Panc1 (cell line): ENCODE results near the gene HSF2BP. TPM values are rescaled to one million over a fixed set of nuclear protein-coding genes. Genes with fewer than 3 reads are reported as not detected.

ENCODE experiments used
- ATAC-seq: fragments of 200-7000 bp; cut with Tn5 transposase; 2 replicates; pipeline ENCODE4 v1.9.1; 2020; ENCODE audit warnings: mild to moderate bottlenecking, moderate library complexity
- BruUV-seq: library from RNA; stranded (reverse); fragments of 400-500 nt; replicated peaks from 2 replicates; lab custom pipeline; 2021; lab: Mats Ljungman, UMichigan
- CTCF ChIA-PET: fragments of 300-600 bp; sonication (Branson Sonifier 250); formaldehyde crosslinking; loops from one replicate; lab custom pipeline; 2022; ENCODE audit warnings: antibody characterized with exemption; lab: Charles Lee
- POLR2A ChIA-PET: fragments of 300-600 bp; sonication (Branson Sonifier 250); formaldehyde crosslinking; loops from one replicate; lab custom pipeline; 2022; ENCODE audit warnings: antibody characterized with exemption; lab: Charles Lee
- DNase-seq: peaks from one replicate; pipeline ENCODE4 v3.0.0-alpha.2; 2010; ENCODE audit warnings: low read depth, low spot score
- H3K27ac ChIP-seq: 2 replicates; pipeline ENCODE4 v1.5.1; 2011; ENCODE audit warnings: mild to moderate bottlenecking, low read length, inconsistent platforms
- H3K27me3 ChIP-seq: fragments of 200-500 bp; sonication (Bioruptor generic); 2 replicates; pipeline ENCODE4 v1.6.0; 2014; ENCODE audit warnings: low read length, inconsistent platforms; ENCODE audit not compliant: control insufficient read depth, insufficient read depth
- H3K36me3 ChIP-seq: fragments of 200-500 bp; sonication (Bioruptor generic); 2 replicates; pipeline ENCODE4 v1.5.1; 2014; ENCODE audit warnings: inconsistent platforms, mild to moderate bottlenecking, low read length, moderate library complexity; ENCODE audit not compliant: control insufficient read depth, insufficient read depth
- H3K4me1 ChIP-seq: 2 replicates; pipeline ENCODE4 v1.5.1; 2011; ENCODE audit warnings: inconsistent platforms, mild to moderate bottlenecking, low read length, moderate library complexity; ENCODE audit not compliant: control insufficient read depth, insufficient read depth
- H3K4me3 ChIP-seq, 2 experiments: 2 replicates each; pipeline ENCODE4 v1.5.1; 2011 to 2012; ENCODE audit warnings: low read depth in 2 of 2, low read length in 2 of 2, mild to moderate bottlenecking in 2 of 2, inconsistent platforms in 1 of 2, moderate library complexity in 1 of 2
- H3K9me3 ChIP-seq: fragments of 200-500 bp; sonication (Bioruptor generic); 2 replicates; pipeline ENCODE4 v1.5.1; 2014; ENCODE audit warnings: low read depth, mild to moderate bottlenecking, inconsistent platforms, low read length, moderate library complexity; ENCODE audit not compliant: control insufficient read depth, insufficient read depth
- CTCF ChIP-seq: fragments of 450-650 bp; IDR thresholded peaks from 2 replicates; pipeline ENCODE4 v1.5.1; 2017; ENCODE audit warnings: mild to moderate bottlenecking
- POLR2AphosphoS5 ChIP-seq: IDR thresholded peaks from 2 replicates; pipeline ENCODE4 v1.6.1; 2012; ENCODE audit warnings: mild to moderate bottlenecking, low read depth, low read length, moderate library complexity
- REST ChIP-seq, 2 experiments: IDR thresholded peaks; 2 replicates each; pipeline ENCODE4 v1.6.1; 2011 to 2012; ENCODE audit warnings: low read depth in 2 of 2, control low read depth in 1 of 2, low read length in 1 of 2, mild to moderate bottlenecking in 1 of 2, moderate library complexity in 1 of 2; ENCODE audit not compliant: insufficient read depth in 1 of 2
- SIN3A ChIP-seq: IDR thresholded peaks from 2 replicates; pipeline ENCODE4 v1.6.1; 2012; ENCODE audit warnings: low read depth, mild to moderate bottlenecking, low read length, moderate library complexity, borderline replicate concordance; ENCODE audit not compliant: insufficient read depth
- TCF7L2 ChIP-seq: IDR thresholded peaks from 2 replicates; pipeline ENCODE4 v1.6.1; 2011; ENCODE audit warnings: mild to moderate bottlenecking, low read depth, low read length, inconsistent platforms
- in situ Hi-C: cut with HindIII; loops from 2 replicates; pipeline ENCODE4 v1.10.0; 2016; ENCODE audit warnings: low sequenced_read_pairs, low pct_unique_long_range_greater_than_20kb
- intact Hi-C: fragments of 100-400 bp; cut with micrococcal nuclease; formaldehyde crosslinking; loops from one replicate; pipeline ENCODE4 v1.10.0; 2022; ENCODE audit not compliant: unreplicated experiment
- total RNA-seq: library from RNA; stranded (reverse); gene quantifications from one replicate; pipeline ENCODE4 v1.2.1, GENCODE V29; 2021; ENCODE audit not compliant: unreplicated experiment

HSF2BP gene
- total RNA-seq, 1 experiment from 2014 or later, result 4.2 TPM

GRCh38 chr21:43664358-43664757, 5.1 kb upstream of the HSF2BP start:
- Histone ChIP-seq H3K27ac (no peak overlapping the region), H3K4me3 (no peak overlapping the region), H3K9me3 (no peaks in the 10 kb centered on the region), H3K27me3 (no peaks in the 10 kb centered on the region), H3K4me1 (peaks cover 5% of the 10 kb centered on the region; the same call in 1 of the 2 replicates), H3K36me3 (peaks cover 3% of the 10 kb centered on the region)
- intact Hi-C loops (no loop called here), in situ Hi-C loops (no loop called here)
- BruUV-seq, result no TSS peak
- ChIA-PET POLR2A (no interaction called here), CTCF (no interaction called here)
- no peak for ATAC-seq
- no peak for DNase-seq
- TF ChIP-seq TCF7L2 (no peak), SIN3A (no peak), REST (IDR thresholded peaks at IDR 0.05; ENCODE audit: insufficient read depth in 1 of 2, low read depth in 2 of 2, low read length in 1 of 2) (no peak), POLR2AphosphoS5 (no peak), CTCF (no peak)

- H3K27ac ChIP-seq, result no peak overlapping the region
- no peaks in the 10 kb centered on the region for H3K27me3 ChIP-seq
- no peak overlapping the region for H3K4me3 ChIP-seq
- peaks cover 3% of the 10 kb centered on the region for H3K36me3 ChIP-seq
- DNase-seq (no peak), ATAC-seq (no peak)
- in situ Hi-C loops (no loop called here), intact Hi-C loops (no loop called here)
- POLR2A ChIA-PET, result no interaction called here
- no peaks in the 10 kb centered on the region for H3K9me3 ChIP-seq
- peaks cover 5% of the 10 kb centered on the region; the same call in 1 of the 2 replicates for H3K4me1 ChIP-seq
- CTCF ChIA-PET, result no interaction called here
- BruUV-seq, result no TSS peak
- TF ChIP-seq POLR2AphosphoS5 (no peak), TCF7L2 (no peak), CTCF (no peak), SIN3A (no peak), REST (IDR thresholded peaks at IDR 0.05; ENCODE audit: insufficient read depth in 1 of 2, low read depth in 2 of 2, low read length in 1 of 2) (no peak)
These were observed 3.7 kb upstream of the HSF2BP start for GRCh38 chr21:43663033-43663432.
